Neutrophil (primary cell): ENCODE results near the gene ITPA.

Source experiments
- H3K27ac ChIP-seq: fragments of 200-600 bp; sonication (generic); 2 replicates; pipeline ENCODE4 v1.5.1; 2016; ENCODE audit warnings: mild to moderate bottlenecking, moderate library complexity
- H3K27me3 ChIP-seq: fragments of 200-600 bp; sonication (generic); 2 replicates; pipeline ENCODE4 v1.6.0; 2016; ENCODE audit warnings: mild to moderate bottlenecking
- H3K36me3 ChIP-seq: fragments of 200-600 bp; sonication (generic); 2 replicates; pipeline ENCODE4 v1.5.1; 2017
- H3K4me1 ChIP-seq, 2 experiments: fragments of 200-600 bp in 1 of 2; sonication (generic) in 1 of 2; 1 replicate in 1 of 2; 2 replicates in 1 of 2; pipeline versions ENCODE4 v1.5.1 to v1.6.1; 2013 to 2016; ENCODE audit warnings: low read depth in 1 of 2, low read length in 1 of 2, mild to moderate bottlenecking in 1 of 2, moderate library complexity in 1 of 2; ENCODE audit not compliant: control insufficient read depth in 1 of 2, insufficient read depth in 1 of 2
- H3K4me3 ChIP-seq, 2 experiments: fragments of 200-600 bp in 1 of 2; sonication (generic) in 1 of 2; 1 replicate in 1 of 2; 2 replicates in 1 of 2; pipeline ENCODE4 v1.5.1; 2013 to 2016; ENCODE audit warnings: low read depth in 1 of 2, low read length in 1 of 2, mild to moderate bottlenecking in 1 of 2, moderate library complexity in 1 of 2
- H3K9me3 ChIP-seq: fragments of 200-600 bp; sonication (generic); 2 replicates; pipeline ENCODE4 v1.5.1; 2016
- CTCF ChIP-seq: fragments of 200-600 bp; sonication (generic); IDR thresholded peaks from 2 replicates; pipeline ENCODE4 v1.5.1; 2016; ENCODE audit warnings: antibody characterized with exemption

The ITPA gene

DNA sequence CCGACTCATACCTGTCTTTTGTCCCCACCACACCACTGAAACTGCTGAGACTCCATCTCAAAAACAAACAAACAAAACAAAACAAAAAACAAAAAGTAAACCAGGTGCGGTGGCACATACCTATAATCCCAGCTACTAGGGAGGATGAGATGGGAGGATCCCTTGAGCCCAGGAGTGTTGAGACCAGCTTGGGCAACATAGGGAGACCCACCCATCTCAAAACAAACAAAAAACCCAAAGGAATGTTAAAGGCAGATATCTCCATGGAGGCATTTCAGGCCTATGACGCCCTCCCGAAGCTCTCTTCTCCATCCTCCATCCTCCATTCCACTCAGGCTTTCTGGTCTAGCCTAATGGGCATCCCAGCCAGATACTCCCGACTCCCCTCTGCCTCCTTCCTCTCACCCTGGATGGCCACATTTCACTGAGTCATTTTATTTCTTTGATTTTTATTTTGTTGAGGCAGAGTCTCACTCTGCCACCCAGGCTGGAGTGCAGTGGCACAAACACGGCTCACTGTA, 32.9 kb downstream of the ITPA start:
- H3K27me3 ChIP-seq = peaks cover 100% of the 10 kb centered on the region
- H3K4me3 ChIP-seq = no peak overlapping the region
- peaks cover 17 to 24% of the 10 kb centered on the region in 2 experiments for H3K4me1 ChIP-seq
- H3K27ac ChIP-seq = no peak overlapping the region
- H3K9me3 ChIP-seq = no peaks in the 10 kb centered on the region
- no peak for TF ChIP-seq CTCF
- no peaks in the 10 kb centered on the region for H3K36me3 ChIP-seq

- Histone ChIP-seq H3K9me3 (no peaks in the 10 kb centered on the region), H3K4me3 (no peak overlapping the region), H3K27me3 (peaks cover 100% of the 10 kb centered on the region)
Observed at GRCh38 chr20:3243718-3244358, 34.5 kb downstream of the ITPA start.

GRCh38 chr20:3244613-3245012, 35.3 kb downstream of the ITPA start:
- Histone ChIP-seq H3K27me3 (peaks cover 100% of the 10 kb centered on the region), H3K9me3 (no peaks in the 10 kb centered on the region), H3K27ac (no peak overlapping the region), H3K4me3 (no peak overlapping the region), H3K36me3 (no peaks in the 10 kb centered on the region), H3K4me1 (peaks cover 6 to 7% of the 10 kb centered on the region in 2 experiments)
- TF ChIP-seq CTCF = no peak

More at GRCh38 chr20:3243718-3244358, 34.5 kb downstream of the ITPA start:
- Histone ChIP-seq H3K27ac (no peak overlapping the region), H3K36me3 (no peaks in the 10 kb centered on the region), H3K4me1 (peaks cover 14% of the 10 kb centered on the region in 2 experiments)
- no peak for TF ChIP-seq CTCF

- H3K4me3 ChIP-seq = no peak overlapping the region
- no peaks in the 10 kb centered on the region for H3K36me3 ChIP-seq
- H3K27me3 ChIP-seq = peaks cover 100% of the 10 kb centered on the region
- H3K4me1 ChIP-seq = peaks cover under 1 to 1% of the 10 kb centered on the region in 2 experiments
- no peaks in the 10 kb centered on the region for H3K9me3 ChIP-seq
- H3K27ac ChIP-seq = no peak overlapping the region
- TF ChIP-seq CTCF = no peak
Observed at GRCh38 chr20:3245156-3245555, 35.9 kb downstream of the ITPA start.

- H3K27me3 ChIP-seq = peaks cover 100% of the 10 kb centered on the region
- no peaks in the 10 kb centered on the region for H3K9me3 ChIP-seq
- H3K36me3 ChIP-seq = no peaks in the 10 kb centered on the region
- no peak overlapping the region for H3K4me3 ChIP-seq
- H3K4me1 ChIP-seq = no peaks in the 10 kb centered on the region
- no peak for TF ChIP-seq CTCF
- no peak overlapping the region for H3K27ac ChIP-seq
Observed at GRCh38 chr20:3245711-3246110, 36.4 kb downstream of the ITPA start.
